Endodermal cell (in vitro differentiated cells): ENCODE data around the gene KRT34. TPM values are rescaled to one million over a fixed set of nuclear protein-coding genes. Genes with fewer than 3 reads are reported as not detected.

Source experiments
- DNase-seq: peaks from one replicate; pipeline ENCODE4 v3.0.0-alpha.2; 2017
- H3K27ac ChIP-seq: 2 replicates; pipeline ENCODE4 v1.5.1; 2013; ENCODE audit warnings: mild to moderate bottlenecking, low read depth, low read length, moderate library complexity
- H3K27me3 ChIP-seq: 2 replicates; pipeline ENCODE4 v1.6.1; 2013; ENCODE audit warnings: mild to moderate bottlenecking, low read length, moderate library complexity; ENCODE audit not compliant: insufficient read depth, control insufficient read depth, poor library complexity, severe bottlenecking
- H3K36me3 ChIP-seq: 2 replicates; pipeline ENCODE4 v1.7.0; 2013; ENCODE audit warnings: mild to moderate bottlenecking, low read length, moderate library complexity; ENCODE audit not compliant: control insufficient read depth, insufficient read depth
- H3K4me1 ChIP-seq: one replicate; pipeline ENCODE4 v1.7.0; 2013; ENCODE audit warnings: low read length; ENCODE audit not compliant: control insufficient read depth, insufficient read depth
- H3K4me3 ChIP-seq: 2 replicates; pipeline ENCODE4 v1.5.1; 2013; ENCODE audit warnings: mild to moderate bottlenecking, low read length, moderate library complexity
- H3K9ac ChIP-seq: 2 replicates; pipeline ENCODE4 v1.6.1; 2013; ENCODE audit warnings: mild to moderate bottlenecking, low read length, moderate library complexity; ENCODE audit not compliant: poor library complexity, severe bottlenecking; ENCODE audit errors: extremely low read depth
- H3K9me3 ChIP-seq: 2 replicates; pipeline ENCODE4 v1.6.1; 2013; ENCODE audit warnings: mild to moderate bottlenecking, low read length, moderate library complexity; ENCODE audit not compliant: control insufficient read depth
- H3K27ac Mint-ChIP-seq: 2 replicates; pipeline ENCODE4 v1.8.0; 2020; ENCODE audit warnings: mixed read lengths
- H3K27me3 Mint-ChIP-seq: 2 replicates; pipeline ENCODE4 v1.8.0; 2021; ENCODE audit warnings: mild to moderate bottlenecking, mixed read lengths; ENCODE audit not compliant: insufficient read depth
- H3K36me3 Mint-ChIP-seq: 2 replicates; pipeline ENCODE4 v1.8.0; 2020; ENCODE audit warnings: low read depth, mixed read lengths
- H3K4me1 Mint-ChIP-seq: 2 replicates; pipeline ENCODE4 v1.8.0; 2020; ENCODE audit warnings: mixed read lengths
- H3K4me3 Mint-ChIP-seq: 2 replicates; pipeline ENCODE4 v1.8.0; 2020; ENCODE audit warnings: mild to moderate bottlenecking, moderate library complexity, mixed read lengths
- H3K9me3 Mint-ChIP-seq: 2 replicates; pipeline ENCODE4 v1.8.0; 2020; ENCODE audit warnings: mild to moderate bottlenecking, mixed read lengths
- WGBS, 2 experiments: methylation state at CpG; one replicate each; pipeline versions ENCODE4 v1.1.5 to v1.1.7; 2013; ENCODE audit warnings: missing lambda C conversion rate in 2 of 2, mixed read lengths in 1 of 2; ENCODE audit not compliant: insufficient coverage in 1 of 2, insufficient read length in 1 of 2; 5-methylcytosine and 5-hydroxymethylcytosine counted together
- total RNA-seq, 2 donors: library from RNA; stranded (reverse); fragmentation: NEBNext Ultra II Directional in 1 of 2; extraction: Animal tissue kit (Norgen Biotek cat#: 25700) in 1 of 2; gene quantifications; 2 replicates in 1 of 2; 3 replicates in 1 of 2; pipeline ENCODE4 v1.2.1, GENCODE V29; 2021
- TF ChIP-seq, protein P1 (sequence below): fragments of 200-600 bp; sonication (generic); conservative IDR thresholded peaks from 2 replicates; pipeline ENCODE4 v1.5.0; 2021; ENCODE audit warnings: antibody characterized with exemption, mild to moderate bottlenecking

KRT34 gene
- total RNA-seq, 2 donors from 2014 or later = not detected

- H3K27ac Mint-ChIP-seq = no peak overlapping the region
- H3K9ac ChIP-seq = no peak overlapping the region
- no peaks in the 10 kb centered on the region for H3K9me3 Mint-ChIP-seq
- H3K4me1 ChIP-seq = no peaks in the 10 kb centered on the region
- H3K27me3 ChIP-seq = no peaks in the 10 kb centered on the region
- H3K4me3 ChIP-seq = no peak overlapping the region
- no peaks in the 10 kb centered on the region for H3K36me3 Mint-ChIP-seq
- H3K4me3 Mint-ChIP-seq = no peak overlapping the region
- peaks cover 5% of the 10 kb centered on the region for H3K27me3 Mint-ChIP-seq
- no peaks in the 10 kb centered on the region for H3K9me3 ChIP-seq
- TF ChIP-seq, protein P1, sequence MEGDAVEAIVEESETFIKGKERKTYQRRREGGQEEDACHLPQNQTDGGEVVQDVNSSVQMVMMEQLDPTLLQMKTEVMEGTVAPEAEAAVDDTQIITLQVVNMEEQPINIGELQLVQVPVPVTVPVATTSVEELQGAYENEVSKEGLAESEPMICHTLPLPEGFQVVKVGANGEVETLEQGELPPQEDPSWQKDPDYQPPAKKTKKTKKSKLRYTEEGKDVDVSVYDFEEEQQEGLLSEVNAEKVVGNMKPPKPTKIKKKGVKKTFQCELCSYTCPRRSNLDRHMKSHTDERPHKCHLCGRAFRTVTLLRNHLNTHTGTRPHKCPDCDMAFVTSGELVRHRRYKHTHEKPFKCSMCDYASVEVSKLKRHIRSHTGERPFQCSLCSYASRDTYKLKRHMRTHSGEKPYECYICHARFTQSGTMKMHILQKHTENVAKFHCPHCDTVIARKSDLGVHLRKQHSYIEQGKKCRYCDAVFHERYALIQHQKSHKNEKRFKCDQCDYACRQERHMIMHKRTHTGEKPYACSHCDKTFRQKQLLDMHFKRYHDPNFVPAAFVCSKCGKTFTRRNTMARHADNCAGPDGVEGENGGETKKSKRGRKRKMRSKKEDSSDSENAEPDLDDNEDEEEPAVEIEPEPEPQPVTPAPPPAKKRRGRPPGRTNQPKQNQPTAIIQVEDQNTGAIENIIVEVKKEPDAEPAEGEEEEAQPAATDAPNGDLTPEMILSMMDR = peak; percentile 41
- no peaks in the 10 kb centered on the region for H3K36me3 ChIP-seq
- 70 to 80% methylated on average over 2 to 5 of the region's 5 CpGs for WGBS, 2 experiments
- DNase-seq = peak; percentile 67
- no peaks in the 10 kb centered on the region for H3K4me1 Mint-ChIP-seq
- H3K27ac ChIP-seq = no peak overlapping the region
Observed at GRCh38 chr17:41406205-41406604, 24.1 kb upstream of the KRT34 start.

DNA sequence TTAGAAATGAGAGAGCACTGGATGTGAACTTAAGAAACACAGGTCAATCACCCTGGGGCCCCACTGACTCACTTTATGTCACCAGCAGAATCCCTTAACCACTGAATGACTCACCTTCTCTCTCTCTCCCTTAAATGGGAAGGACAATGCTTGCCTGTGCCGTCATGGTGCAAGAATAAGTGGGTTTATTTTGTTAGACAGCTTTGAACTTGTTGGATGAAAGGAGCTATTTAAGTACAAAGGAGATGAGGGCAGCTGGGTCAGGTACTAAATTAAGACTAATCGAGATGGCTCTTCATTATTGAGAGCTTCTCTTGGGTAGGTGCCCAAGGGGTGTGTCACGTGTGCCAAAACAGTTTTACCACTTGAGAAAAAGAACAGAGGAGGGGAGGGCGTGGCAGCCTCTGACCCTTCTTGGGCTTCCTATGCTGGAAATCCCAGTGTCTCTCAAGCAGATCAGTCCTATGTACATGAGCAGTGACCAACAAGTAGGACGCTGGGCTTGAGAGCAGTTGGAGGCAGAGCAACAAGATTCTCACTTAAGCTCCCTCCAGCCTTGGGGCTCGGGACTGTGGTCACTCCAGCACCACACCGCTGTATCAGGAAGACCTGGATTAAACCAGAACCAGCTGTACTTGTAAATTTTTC is 22.0 kb upstream of the KRT34 start:
- DNase-seq = peak; percentile 17
- Histone ChIP-seq H3K27me3 (no peaks in the 10 kb centered on the region), H3K4me1 (no peaks in the 10 kb centered on the region), H3K9ac (no peak overlapping the region), H3K36me3 (no peaks in the 10 kb centered on the region), H3K9me3 (no peaks in the 10 kb centered on the region), H3K4me3 (no peak overlapping the region), H3K27ac (no peak overlapping the region)
- TF ChIP-seq, protein P1 = no peak
- no peaks in the 10 kb centered on the region for H3K9me3 Mint-ChIP-seq
- H3K27me3 Mint-ChIP-seq = peaks cover 5% of the 10 kb centered on the region
- no peaks in the 10 kb centered on the region for H3K36me3 Mint-ChIP-seq
- 84 to 92% methylated on average over 5 to 7 of the region's 7 CpGs for WGBS, 2 experiments
- H3K4me3 Mint-ChIP-seq = no peak overlapping the region
- H3K4me1 Mint-ChIP-seq = no peaks in the 10 kb centered on the region
- no peak overlapping the region for H3K27ac Mint-ChIP-seq

- Mint-ChIP-seq H3K4me3 (no peak overlapping the region), H3K9me3 (no peaks in the 10 kb centered on the region), H3K36me3 (no peaks in the 10 kb centered on the region), H3K27me3 (peaks cover 5% of the 10 kb centered on the region), H3K27ac (no peak overlapping the region), H3K4me1 (no peaks in the 10 kb centered on the region)
- TF ChIP-seq, protein P1 = no peak
- Histone ChIP-seq H3K4me3 (no peak overlapping the region), H3K36me3 (no peaks in the 10 kb centered on the region), H3K27ac (no peak overlapping the region), H3K4me1 (no peaks in the 10 kb centered on the region), H3K27me3 (no peaks in the 10 kb centered on the region), H3K9me3 (no peaks in the 10 kb centered on the region), H3K9ac (no peak overlapping the region)
- peak; percentile 4 for DNase-seq
- 89 to 93% methylated on average over 2 to 3 of the region's 4 CpGs for WGBS, 2 experiments
Observed at GRCh38 chr17:41403404-41404023, 21.4 kb upstream of the KRT34 start.
